Stimulated activated CD8-positive, alpha-beta memory T cell treated with anti-CD3 and anti-CD28 coated beads, Interleukin-7, amount 100 ng/mL, for 1 hour (primary cell): ENCODE results near the gene ARAP3.
"Not testable (repeated sequence)": the region's sequence is repeated elsewhere in the genome, so short reads cannot be mapped to it uniquely, and the experiment has no call there.

Experiments
- DNase-seq, 2 donors: peaks; one replicate each; pipeline ENCODE4 v3.0.0-alpha.2; 2020; ENCODE audit warnings: low read depth in 2 of 2

The ARAP3 gene

DNA sequence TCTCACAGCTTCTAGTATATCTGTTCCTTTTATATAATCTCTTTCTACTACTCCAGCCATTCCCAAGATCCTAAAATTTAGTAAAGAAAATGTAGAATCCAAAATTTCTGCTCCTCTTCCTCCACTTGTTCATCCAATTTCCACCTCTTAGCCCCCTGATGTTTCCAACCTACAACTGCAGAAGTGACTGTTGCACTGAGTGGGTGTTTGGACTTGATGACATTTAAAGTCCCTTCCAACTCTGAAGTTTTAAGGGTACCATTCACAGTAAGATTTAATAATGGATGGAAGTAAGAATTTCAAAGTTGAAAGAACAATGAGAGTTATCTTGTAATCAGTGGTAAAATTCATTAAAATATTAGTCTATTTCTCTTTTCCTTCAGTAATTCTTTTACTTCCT, 68.7 kb downstream of the ARAP3 start:
- DNase-seq, result no peak

DNA sequence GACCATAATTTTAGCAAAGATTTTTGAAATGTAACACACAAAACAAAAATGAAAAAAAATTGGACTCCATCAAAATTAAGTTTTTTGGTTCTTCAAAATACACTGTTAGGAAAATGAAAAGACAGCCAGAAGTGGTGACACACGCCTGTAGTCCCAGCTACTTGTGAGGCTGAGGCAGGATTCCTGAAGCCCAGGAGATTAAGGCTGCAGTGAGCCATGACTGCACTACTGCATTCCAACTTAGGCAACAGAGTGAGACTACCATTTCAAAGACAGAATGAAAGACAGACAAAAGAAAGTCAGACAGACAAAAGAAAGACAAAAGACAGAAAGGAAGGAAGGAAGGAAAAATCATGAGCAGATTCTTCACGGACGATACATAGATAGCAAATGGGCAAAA, 70.7 kb downstream of the ARAP3 start:
- no peak for DNase-seq

DNA sequence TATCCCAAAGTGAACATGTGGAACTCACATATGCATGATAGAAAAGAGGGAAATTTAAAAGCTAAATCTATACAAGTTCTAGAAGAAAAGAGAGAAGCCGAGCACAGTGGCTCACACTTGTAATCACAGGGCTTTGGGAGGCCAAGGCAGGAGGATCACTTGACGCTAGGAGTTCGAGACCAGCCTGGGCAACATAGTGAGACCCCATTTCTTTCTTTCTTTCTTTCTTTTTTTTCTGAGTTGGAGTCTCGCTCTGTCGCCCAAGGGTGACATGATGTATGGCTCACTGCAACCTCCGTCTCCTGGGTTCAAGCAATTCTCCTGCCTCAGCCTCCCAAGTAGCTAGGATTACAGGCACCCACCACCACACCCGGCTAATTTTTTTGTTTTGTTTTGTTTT, 72.1 kb downstream of the ARAP3 start:
- DNase-seq, result not testable (repeated sequence)

DNA sequence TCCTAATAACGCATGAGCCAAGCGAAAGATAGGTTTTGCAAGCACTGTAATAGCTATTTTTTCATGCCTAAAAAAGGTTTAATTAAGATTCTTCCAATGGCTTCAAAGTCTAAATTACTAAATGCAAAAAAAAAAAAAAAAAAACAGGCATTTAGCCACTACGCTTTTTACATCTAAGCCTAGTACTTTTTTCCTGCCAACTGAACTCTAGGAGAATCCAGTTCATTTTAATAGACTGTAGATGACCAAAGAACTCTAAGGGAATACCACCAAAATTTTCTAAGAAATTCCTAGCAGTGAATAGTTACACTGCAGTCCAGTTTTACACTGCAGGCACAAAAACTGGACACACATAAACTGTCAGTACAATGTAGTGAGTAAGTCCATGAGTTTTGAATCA, 73.0 kb downstream of the ARAP3 start:
- DNase-seq, result no peak

DNA sequence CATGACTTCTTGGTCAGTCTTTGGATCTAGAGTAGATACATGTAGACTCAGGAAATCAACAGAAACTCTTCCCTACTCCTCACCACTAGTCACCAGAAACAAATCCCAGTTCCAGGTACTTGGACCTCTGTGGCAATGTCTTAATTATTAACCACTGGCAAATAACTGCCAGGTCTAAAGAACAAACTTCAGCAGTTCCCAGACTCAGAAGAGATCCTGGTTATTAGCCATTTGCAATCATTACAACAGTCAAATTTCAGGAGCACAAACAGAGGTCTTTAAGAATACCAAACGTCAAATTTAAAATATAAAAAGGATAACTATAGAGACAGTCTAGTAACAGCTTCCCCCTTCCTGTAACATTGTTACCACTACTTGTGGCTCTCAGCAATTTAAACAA, 73.5 kb downstream of the ARAP3 start:
- DNase-seq, result no peak

DNA sequence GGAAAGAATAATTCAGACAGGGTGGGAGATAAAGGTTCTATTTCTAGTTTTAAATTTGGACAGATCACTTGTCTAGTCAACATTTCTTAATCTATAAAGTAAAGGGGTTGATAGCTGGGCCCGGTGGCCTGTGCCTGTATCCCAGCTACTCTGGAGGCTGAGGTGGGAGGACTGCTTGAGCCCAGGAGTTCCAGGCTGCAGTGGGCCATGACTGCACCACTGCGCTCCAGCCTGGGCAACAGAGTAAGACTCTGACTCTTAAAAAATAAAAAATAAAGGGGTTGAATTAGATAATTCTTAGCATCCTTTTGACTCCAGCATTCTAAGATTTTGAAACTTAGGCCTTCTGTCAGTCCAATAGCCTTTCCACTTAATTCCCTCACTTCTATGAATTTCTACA, 74.0 kb downstream of the ARAP3 start:
- no peak for DNase-seq

DNA sequence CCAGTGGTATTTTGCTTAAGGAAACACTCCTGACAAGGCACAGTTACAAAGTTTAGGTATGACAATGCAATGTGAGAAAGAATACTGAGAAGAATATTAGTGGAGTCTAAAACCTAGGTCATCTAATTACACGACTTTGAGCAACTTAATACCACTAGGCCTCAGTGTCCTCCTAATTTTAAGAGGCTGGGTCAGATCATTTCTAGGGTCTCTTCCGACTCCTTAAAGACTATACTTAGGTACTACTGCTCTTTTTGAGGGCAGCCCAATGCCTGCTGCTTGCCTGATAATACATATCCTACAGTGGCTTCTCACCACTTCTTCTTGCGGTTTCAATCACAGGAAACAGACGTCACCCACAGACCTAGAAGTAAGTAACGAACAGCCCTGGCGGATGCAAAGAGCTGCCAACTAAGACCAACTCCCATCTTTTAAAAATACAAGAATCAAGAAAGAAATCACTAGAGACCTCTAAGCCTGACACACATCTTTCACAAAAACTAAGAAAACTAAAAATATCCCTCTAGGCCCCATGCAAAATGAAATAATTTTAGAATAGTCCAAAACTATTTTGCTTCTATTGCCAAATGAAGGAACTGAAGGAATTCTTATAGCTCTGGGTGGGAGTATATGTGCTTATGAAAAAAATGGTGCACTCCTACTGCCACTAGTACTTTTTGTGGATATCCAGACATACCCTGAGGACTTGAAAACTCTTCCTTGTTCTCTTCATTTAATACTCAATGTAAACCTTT, 76.3 kb downstream of the ARAP3 start:
- DNase-seq, result peak; percentile 47 to 48

DNA sequence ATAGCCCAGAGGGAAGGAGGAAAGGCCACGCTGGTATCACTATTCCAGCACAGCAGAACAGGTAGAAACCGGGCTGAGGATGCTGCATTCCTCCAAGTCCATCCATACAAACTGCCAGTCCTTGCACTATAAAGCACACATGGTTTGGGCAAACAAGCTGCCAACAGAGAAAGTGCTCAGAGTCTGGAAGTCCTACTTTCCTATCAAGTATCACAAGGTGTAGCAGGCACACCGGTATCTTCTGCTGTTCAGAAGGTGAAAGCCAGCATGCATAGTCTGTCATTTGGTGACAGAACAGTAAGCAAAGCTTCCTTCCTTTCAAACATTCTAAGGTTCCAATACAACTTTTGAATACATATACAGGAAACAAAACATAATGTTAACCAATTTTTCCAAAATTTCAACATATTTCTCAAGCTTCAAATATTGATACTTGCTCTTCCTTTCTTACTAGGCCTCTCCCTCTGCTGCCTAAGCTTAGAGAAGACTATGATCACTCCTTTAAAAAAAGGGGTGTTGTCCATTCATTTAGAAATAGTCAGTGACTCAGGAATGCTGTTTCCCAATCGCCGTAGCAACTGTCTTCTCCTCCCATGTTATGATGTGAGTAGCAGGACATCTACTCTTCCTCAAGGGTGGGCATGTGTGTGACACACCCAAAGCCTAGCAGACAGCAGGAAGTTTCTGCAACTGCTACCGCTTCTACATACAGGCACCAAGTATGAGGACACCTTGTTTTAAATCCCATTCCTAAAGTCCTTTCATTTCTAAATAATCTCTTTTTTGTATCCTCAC, 77.9 kb downstream of the ARAP3 start:
- no peak for DNase-seq
